ENCODE measurements around the gene GEMIN5.

- no peak for TF ChIP-seq CTCF (IDR thresholded peaks at IDR 0.05; ENCODE audit: low read depth, low read length, poor library complexity, severe bottlenecking)
- no peak for TF ChIP-seq EZH2phosphoT487 (IDR thresholded peaks at IDR 0.05; ENCODE audit: borderline replicate concordance, low read length)
These were observed 39.4 kb upstream of the GEMIN5 start for GRCh38 chr5:154977409-154977808.
